Limb (tissue), 2 donors: ENCODE data around the gene MEF2C.
"Not testable (repeated sequence)": the region's sequence is repeated elsewhere in the genome, so short reads cannot be mapped to it uniquely, and the experiment has no call there.

Source experiments
- DNase-seq, 2 donors: peaks; one replicate each; pipeline ENCODE4 v3.0.0-alpha.2; 2016; ENCODE audit errors: extremely low spot score in 2 of 2

The MEF2C gene

GRCh38 chr5:88883059-88883835 lies at the start of gene MEF2C:
Gene MEF2C, minus strand, starts transcription at chr5:88883184. Its CDS starts 59,396 bp downstream, at chr5:88823788.
- DNase-seq = peak; percentile 88 to 91

DNA sequence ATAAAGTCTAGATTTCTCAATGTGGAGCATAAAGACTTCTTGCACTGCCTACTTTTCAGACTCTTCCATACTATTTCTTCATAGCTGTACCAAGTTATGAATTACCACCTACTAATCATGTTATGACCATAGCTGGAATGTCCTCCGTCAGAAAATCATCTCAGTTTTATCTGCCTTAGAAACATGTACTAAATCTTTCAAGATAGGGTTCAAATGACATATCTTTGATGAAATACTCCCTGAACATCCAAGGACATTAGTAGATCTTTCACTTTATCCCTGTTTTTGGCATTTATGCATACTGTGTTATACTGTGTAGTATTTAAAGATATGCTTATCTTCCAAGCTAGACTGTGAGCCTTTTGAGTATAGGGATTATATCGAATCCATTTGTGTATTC lies 49.6 kb upstream of the MEF2C start:
- no peak for DNase-seq

GRCh38 chr5:88930335-88930734 lies 47.4 kb upstream of the MEF2C start:
- DNase-seq = no peak

DNA sequence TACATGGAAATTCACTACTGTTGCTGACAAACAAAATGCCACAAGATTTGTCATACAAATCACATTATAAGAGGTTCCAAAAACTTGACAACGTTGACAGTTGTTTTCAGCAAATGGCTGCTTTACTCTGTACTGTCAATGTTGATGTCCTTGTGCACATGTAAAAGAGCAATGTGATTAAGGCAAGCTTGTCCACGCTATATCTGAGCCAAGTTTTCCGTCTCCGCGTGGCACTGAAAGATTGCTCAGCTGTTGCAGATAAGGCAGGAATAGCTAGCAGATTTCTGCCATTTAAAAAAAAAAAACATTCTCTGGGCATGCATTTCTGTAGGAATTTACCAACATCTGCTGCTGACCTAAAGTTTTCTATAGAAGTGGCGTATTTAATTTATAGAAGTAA lies 46.4 kb upstream of the MEF2C start:
- DNase-seq = peak in 1 of 2 donors; percentile 48

GRCh38 chr5:88926774-88927173 lies 43.8 kb upstream of the MEF2C start:
- DNase-seq = no peak

DNA sequence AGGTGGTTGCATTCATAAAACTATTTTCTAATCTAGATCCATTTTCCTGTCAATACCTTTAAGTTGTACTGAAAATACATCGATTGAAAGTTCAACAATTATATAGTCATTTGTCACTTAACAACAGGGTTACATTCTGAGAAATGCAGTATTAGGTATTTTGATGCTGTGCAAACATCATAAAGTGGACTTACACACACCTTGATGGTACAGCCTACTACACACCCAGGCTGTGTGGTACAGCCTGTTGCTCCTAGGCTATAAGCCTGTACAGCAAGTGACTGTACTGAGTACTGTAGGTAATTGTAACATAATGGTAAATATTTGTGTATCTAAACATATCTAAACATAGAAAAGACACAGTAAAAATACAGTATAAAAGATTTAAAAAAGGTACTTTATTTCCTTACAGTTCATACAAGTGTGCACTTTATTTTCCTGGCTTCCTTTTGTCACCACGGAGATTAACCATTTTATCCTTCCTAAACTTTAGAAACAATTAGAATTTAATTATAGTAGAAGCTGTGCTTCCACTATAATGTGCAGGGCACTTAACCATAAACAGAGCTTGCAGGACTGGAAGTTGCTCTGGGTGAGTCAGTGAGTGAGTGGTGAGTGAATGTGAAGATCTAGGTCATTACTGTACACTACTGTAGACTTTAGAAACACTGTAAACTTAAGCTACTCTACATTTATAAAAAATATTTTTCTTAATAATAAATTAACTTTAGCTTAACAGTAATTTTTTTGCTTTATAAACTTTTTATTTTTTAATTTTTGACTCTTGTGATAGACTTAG lies 42.9 kb upstream of the MEF2C start:
- no peak for DNase-seq

- no peak for DNase-seq
Measured at GRCh38 chr5:88924330-88924657, 41.3 kb upstream of the MEF2C start.

GRCh38 chr5:88923623-88924329 lies 40.8 kb upstream of the MEF2C start:
- DNase-seq = no peak

DNA sequence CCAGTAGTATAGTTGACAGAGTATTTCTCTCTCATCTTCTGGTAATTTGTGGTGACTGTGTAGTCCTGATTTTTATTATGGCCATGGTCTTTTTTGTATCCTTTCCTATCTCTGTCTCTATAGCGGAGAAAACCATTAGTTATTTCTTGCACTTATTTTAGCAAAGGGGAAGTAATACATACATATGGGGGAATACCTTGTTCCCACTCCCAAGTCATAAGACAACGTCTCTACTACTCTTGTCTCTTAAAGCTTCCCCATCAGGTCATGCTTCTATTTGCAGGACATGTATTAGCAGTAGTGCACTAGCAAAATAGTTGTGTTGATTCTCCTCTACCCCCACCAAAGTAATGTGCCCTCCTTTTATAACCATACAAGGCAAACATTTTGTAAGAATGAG lies 29.8 kb upstream of the MEF2C start:
- DNase-seq = not testable (repeated sequence)

DNA sequence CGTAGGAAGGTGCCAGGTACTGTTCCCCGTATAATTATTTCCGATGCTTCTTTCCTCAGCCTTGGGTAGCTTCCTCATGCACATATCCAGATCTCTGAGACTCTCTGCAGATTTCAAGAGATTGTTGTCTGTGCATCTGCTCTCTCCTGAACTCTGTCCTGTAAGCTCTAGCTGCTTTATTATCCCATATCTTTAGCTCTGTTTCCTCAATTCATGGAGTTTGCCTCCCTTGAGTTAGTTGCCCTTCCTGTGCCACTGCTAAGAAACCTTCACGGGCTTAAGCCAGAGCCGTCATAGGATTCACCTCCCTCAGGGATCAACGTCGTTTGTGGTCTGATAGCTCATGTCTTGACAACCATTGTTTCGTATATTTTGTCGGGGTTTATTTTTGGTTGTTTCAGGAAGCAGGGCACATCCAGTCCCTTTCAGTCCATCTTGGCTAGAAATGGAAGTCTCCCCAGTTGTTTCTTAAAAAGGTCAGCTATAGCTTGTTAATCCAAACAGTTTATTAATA lies 28.1 kb upstream of the MEF2C start:
- DNase-seq = not testable (repeated sequence)

DNA sequence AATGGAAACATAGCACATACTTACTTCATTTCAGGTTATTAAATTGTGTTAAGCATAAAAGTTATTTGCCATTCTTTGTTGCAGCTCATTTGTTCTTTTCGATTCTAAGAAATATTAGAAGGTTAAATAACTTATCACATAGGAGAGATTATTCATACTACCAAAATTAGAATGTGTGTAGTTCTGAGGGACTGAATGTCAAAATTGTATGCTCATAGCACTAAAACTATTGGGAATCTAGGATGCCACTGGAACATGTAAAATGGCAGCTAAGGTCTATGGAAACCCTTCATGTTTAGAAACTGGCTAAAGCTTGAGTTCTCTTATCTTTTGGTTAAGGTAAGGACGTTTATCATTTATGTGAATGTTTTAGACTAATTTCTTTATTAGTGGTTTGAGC lies 21.5 kb upstream of the MEF2C start:
- not testable (repeated sequence) for DNase-seq

DNA sequence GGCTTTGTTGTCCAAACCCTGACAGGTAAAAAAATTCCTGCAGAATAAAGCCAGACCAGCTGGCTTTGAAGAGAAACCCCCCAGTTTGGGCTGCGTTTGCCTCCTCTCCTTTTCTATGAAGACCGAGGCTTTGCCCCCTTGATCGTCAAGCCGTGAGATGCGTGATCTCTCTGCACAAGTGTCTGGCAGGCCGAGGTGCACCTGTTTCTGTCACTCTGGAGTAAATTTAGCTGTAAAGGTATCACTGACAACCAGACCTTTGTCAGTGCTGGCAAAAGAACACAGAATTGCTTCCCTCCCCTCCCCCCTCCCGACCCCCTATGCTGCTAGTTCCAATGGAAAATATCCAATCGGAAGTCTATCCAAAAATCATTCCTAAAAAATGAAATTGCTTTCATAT lies 21.0 kb upstream of the MEF2C start:
- DNase-seq = not testable (repeated sequence)

- DNase-seq = not testable (repeated sequence)
Measured at GRCh38 chr5:88901077-88901476, 18.1 kb upstream of the MEF2C start.

GRCh38 chr5:88899096-88899737 lies 16.2 kb upstream of the MEF2C start:
- DNase-seq = no peak

- no peak for DNase-seq
Measured at GRCh38 chr5:88897748-88898147, 14.8 kb upstream of the MEF2C start.

GRCh38 chr5:88895681-88896501 lies 12.9 kb upstream of the MEF2C start:
- DNase-seq = no peak

GRCh38 chr5:88892669-88893068 lies 9.7 kb upstream of the MEF2C start:
- DNase-seq = no peak

GRCh38 chr5:88890070-88890781 lies 7.2 kb upstream of the MEF2C start:
- no peak for DNase-seq

- DNase-seq = peak in 1 of 2 donors; percentile 80
Measured at GRCh38 chr5:88889189-88890069, 6.4 kb upstream of the MEF2C start.
